ENCODE results near the gene GOLGA8O.
"Not testable (repeated sequence)": the region's sequence is repeated elsewhere in the genome, so short reads cannot be mapped to it uniquely, and the experiment has no call there.

The GOLGA8O gene

GRCh38 chr15:32455534-32455933, at the start of gene GOLGA8O:
Gene GOLGA8O, minus strand, starts transcription at chr15:32455634. Its CDS starts 98 bp downstream, at chr15:32455536.
- not testable (repeated sequence) for DNase-seq

DNA sequence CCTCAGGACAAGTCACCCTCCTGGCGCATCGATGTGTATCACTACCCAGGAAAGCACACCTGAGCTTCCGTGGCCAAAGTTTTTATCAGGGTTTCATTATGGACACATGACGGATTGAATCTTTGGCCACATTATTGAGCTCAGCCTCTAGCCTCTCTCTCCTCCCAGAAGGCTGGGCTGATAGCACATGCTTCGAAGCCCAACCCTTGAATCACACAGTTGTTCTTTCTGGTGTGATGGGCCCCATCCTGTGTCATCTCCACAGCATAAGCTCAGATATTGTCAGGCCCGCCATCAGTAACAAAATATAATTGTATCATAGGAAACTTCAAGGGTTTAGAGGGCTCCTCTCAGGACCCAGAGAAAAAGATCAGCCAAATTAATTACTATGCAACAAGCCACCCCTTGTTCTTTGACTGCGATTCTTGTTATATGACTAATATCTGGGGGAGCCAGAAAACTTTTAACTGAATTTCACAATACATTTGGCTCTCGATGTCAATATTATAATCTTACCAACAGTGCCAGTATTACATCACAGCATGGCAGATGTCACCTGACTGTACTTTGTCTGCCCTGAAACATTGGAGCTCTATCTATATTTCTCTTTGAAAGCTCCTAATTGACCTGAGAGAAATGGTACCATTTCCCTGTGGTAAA, 48.8 kb upstream of the GOLGA8O start:
- not testable (repeated sequence) for DNase-seq

DNA sequence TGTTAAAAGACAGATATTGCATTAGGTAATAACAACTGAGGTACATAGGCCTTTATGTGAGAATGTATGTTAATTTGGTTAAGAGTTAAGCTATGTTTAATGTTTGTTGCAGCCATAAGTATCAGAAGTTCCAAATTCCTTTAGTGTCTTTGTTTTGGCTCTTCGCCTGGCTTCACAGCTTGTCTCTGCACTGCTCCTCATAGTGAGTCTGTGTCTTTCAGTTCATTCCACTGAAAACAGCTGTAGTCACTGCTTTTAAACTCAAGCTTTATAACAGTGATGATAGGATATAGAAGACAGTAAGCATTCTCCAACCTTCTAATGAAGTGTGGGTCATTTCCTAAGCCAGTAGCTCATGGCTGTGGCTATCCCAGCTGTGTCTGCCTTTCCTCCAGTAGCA, 47.5 kb upstream of the GOLGA8O start:
- DNase-seq, result not testable (repeated sequence)

GRCh38 chr15:32492768-32493167, 37.3 kb upstream of the GOLGA8O start:
- not testable (repeated sequence) for DNase-seq

DNA sequence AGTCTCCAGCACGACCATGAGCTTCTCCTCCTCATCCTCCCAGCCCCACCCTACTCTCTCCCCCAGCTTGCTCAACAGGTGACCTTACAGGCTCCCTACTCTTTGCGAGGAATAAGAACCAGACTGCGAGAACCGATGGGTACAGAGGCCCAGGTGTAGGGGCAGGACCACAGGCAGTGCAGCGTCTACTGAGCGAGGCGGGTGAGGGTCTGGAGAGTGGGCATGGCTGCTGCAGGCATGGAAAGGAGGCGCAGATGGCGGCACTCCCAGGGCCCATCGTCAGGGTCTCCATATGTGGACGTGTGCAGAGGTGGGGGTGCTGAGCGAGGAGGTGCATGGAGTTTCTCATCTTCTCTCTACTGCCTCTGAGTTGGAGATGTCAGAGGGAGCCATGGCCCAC, 31.0 kb upstream of the GOLGA8O start:
- DNase-seq, result not testable (repeated sequence)

GRCh38 chr15:32483377-32483776, 27.9 kb upstream of the GOLGA8O start:
- DNase-seq, result not testable (repeated sequence)

DNA sequence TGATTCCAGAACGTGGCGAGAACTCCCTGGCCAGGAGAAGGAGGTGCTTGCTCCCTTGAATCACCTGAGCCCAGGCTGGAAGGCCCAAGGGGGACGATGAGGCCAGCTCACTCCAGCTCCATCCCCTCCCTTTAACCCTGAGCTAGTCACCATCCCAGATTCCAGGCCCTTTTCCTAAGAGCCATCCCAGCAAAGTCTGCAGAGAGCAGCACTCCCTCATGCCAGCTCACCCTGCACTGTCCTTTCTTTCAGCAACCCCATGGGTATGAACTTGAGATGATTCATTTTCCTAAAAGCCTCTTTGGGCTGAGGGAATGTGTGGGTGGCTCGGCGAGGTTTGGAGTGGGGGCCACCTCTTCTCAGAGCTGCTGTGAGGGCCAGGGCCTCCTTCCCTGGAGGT, 26.2 kb upstream of the GOLGA8O start:
- not testable (repeated sequence) for DNase-seq

GRCh38 chr15:32468076-32468475, 12.6 kb upstream of the GOLGA8O start:
- not testable (repeated sequence) for DNase-seq

GRCh38 chr15:32440445-32440977, 14.9 kb downstream of the GOLGA8O start:
- not testable (repeated sequence) for DNase-seq

GRCh38 chr15:32434102-32434963, 21.1 kb downstream of the GOLGA8O start:
- not testable (repeated sequence) for DNase-seq

DNA sequence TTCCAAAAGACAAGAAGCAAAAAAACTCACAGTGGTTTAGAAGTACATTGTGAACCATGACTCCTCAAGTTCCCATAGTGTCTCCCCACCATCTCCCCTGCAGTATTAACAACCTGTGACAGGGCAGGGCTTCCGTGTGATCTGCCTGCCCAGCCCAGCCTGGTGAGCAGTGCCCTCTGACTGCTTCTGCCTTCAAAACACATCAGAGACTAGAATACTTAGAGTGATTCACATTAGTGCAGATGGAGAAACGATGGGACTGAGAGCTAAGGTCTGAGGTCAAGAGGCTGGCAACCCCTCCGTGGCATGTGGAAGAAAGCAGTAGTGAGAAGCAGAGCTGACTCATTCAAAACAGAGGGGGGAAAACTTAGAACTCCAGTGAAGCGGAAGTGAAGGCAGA, 27.8 kb downstream of the GOLGA8O start:
- not testable (repeated sequence) for DNase-seq

DNA sequence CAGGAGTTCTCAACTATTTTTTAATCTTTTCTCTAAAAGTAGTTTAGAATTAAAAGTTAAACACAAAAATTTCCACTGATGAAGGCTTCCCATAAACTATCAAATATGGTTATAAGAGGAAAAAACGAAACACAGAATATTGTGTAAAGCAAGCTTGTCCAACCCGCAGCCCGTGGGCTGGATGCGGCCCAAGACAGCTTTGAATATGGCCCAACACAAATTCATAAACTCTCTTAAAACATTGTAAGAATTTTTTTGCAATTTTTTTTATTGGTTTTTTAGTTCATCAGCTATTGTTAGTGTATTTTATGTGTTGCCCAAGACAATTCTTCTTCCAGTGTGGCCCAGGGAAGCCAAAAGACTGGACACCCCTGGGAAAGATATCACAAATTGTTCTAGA, 28.9 kb downstream of the GOLGA8O start:
- not testable (repeated sequence) for DNase-seq

- not testable (repeated sequence) for DNase-seq
Measured at GRCh38 chr15:32407903-32408302, 47.5 kb downstream of the GOLGA8O start.

DNA sequence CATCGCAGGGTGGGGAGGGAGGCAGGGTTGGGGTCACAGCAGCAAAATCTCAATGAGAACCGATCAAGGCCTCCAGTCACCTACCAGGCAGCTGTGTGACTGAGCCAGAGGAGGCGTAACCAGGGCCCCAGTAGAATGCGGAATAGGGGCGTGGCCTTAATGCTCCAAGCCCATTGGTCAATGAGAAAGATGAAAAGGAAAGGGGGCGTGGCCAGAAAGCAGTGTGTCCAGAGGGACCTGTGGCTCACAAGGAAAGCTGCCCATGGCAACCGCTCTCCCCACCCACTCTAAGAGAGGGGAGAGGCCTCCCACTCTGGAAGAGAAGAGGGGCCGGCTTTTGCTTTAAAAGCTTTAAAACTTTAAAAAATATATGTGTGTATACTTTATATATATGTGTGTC, 52.2 kb downstream of the GOLGA8O start, which contains the start of gene GOLGA8K:
TSS of gene GOLGA8K (minus strand) at position 101 of the 400 bp plus-strand sequence. CDS start at position 3, 98 bp downstream.
- DNase-seq, result not testable (repeated sequence)

DNA sequence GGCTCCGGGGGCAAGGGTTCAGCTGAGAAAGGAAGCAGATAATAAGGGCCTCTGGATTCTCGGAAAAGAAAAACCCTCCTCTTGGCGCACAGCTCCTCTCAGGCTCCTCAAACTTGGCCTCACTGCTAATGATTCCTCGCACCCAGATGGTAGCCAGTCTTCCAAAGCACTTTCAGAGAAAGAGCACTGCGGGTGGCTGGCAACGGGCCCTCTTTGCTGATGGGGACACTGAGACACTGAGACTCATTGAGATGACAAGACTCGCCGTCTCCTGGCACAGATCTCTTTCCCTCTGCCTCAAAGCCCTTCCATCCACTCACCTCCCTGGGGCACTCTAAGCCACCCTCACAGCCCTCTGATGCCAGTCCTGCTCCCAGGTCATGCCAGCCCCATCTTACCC, 58.9 kb downstream of the GOLGA8O start:
- DNase-seq, result not testable (repeated sequence)
